Stomach smooth muscle (tissue), 2 donors: Measurements from ENCODE around the gene CDX1.
A peak's percentile ranks its signal among the peaks of the same experiment; 100 is the strongest.

Source experiments
- H3K27ac ChIP-seq: one replicate; pipeline ENCODE4 v1.7.0; 2013; ENCODE audit warnings: mild to moderate bottlenecking, low read length, inconsistent platforms
- H3K27me3 ChIP-seq, 2 donors: one replicate each; pipeline ENCODE4 v1.7.0; 2013; ENCODE audit warnings: low read length in 2 of 2; ENCODE audit not compliant: insufficient read depth in 2 of 2, control insufficient read depth in 1 of 2
- H3K36me3 ChIP-seq, 2 donors: one replicate each; pipeline ENCODE4 v1.7.0; 2013; ENCODE audit warnings: low read length in 2 of 2; ENCODE audit not compliant: control insufficient read depth in 2 of 2, insufficient read depth in 2 of 2
- H3K4me1 ChIP-seq: one replicate; pipeline ENCODE4 v1.7.0; 2013; ENCODE audit warnings: low read length; ENCODE audit not compliant: control insufficient read depth, insufficient read depth
- H3K4me3 ChIP-seq, 2 donors: one replicate each; pipeline ENCODE4 v1.7.0; 2013; ENCODE audit warnings: low read length in 2 of 2
- H3K9ac ChIP-seq, 2 donors: one replicate each; pipeline ENCODE4 v1.7.0; 2013; ENCODE audit warnings: low read length in 2 of 2, mild to moderate bottlenecking in 1 of 2
- H3K9me3 ChIP-seq, 2 donors: one replicate each; pipeline ENCODE4 v1.7.0; 2013; ENCODE audit warnings: low read length in 2 of 2; ENCODE audit not compliant: control insufficient read depth in 2 of 2
- donor health status: healthy.
- donor health status: Pancreatic carcinoma.

Gene CDX1

DNA sequence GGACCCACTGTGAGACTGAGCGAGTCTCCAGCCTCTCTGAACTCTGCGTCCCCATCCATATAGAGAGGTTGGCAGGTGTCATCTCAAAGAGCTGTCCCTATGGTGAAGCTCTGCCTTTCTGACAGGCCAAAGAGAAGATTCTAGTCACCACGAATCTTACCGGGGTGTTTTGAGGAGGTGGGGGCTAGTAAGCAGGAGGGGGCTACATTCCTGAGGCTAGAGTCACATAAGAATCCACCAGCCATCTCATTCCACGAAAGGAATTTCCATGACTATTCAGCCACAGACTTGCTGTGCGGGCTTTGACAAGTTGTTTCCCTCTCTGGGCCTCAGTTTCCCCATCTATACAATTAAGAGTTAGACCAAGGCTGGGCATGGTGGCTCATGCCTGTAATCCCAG lies 27.2 kb upstream of the CDX1 start:
- Histone ChIP-seq H3K9ac (peak overlapping the region in 1 of 2 donors; percentile 58), H3K4me1 (peaks cover 77% of the 10 kb centered on the region), H3K27ac (peak overlapping the region; percentile 24), H3K4me3 (peak overlapping the region in 1 of 2 donors; percentile 49), H3K27me3 (no peaks in the 10 kb centered on the region), H3K36me3 (peaks cover 0 to 2% of the 10 kb centered on the region in 2 donors), H3K9me3 (no peaks in the 10 kb centered on the region)

DNA sequence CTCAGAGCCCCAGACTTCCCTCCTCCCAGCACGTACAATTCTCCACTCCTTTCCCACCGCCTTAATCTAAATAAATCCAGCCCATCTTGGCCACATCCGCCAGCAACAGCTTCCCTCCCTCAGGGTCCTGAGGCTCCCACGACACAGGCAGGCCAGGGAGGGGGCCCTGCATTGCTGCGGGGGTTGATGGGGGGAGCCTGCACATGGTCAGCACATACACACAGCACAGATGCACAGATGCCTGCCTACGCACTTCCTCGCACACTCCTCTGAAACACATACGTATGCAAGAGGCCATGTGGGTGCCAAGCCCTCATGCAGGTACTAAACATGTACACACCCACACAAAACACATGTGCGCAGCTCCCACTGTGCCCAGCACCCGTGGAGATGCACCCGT lies 25.7 kb upstream of the CDX1 start:
- H3K27me3 ChIP-seq, result no peaks in the 10 kb centered on the region
- H3K27ac ChIP-seq, result peak overlapping the region; percentile 62
- peaks cover 70% of the 10 kb centered on the region for H3K4me1 ChIP-seq
- peak overlapping the region in 1 of 2 donors; percentile 5 for H3K9ac ChIP-seq
- no peaks in the 10 kb centered on the region for H3K9me3 ChIP-seq
- no peak overlapping the region for H3K4me3 ChIP-seq
- H3K36me3 ChIP-seq, result no peaks in the 10 kb centered on the region

DNA sequence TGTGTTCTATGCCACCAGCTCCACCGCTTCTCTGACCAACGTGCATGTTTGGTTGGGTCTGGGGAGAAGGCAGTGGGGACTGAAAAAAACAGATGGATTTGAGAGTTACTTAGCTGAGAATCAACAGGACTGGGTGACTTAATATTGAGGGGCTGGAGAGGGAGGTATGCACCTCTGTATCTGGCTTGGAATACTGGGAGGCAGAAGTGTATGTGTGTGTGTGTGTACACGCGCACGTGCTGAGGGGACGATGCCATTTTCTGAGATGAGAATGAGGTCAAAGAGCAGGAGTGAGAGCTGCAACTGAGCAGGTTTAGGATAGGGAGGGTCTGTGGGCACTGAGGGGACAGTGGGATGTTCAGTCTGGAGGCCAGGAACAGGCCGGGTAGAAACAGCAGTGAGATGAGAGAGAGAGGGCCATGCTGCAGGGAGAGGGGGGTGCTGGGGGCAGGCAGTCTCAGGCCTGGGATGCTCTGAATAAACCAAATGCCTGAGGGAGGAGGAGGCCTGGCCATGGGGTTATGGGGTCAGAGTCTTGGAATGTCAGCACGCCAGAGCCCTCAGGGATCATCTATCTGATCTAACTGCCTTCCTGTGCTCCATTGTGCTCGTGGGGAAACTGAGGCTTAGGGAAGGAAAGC lies 24.9 kb upstream of the CDX1 start:
- Histone ChIP-seq H3K27me3 (no peaks in the 10 kb centered on the region), H3K27ac (peak overlapping the region; percentile 37), H3K4me3 (no peak overlapping the region), H3K4me1 (peaks cover 69% of the 10 kb centered on the region), H3K9ac (peak overlapping the region; percentile 21 to 28), H3K36me3 (no peaks in the 10 kb centered on the region), H3K9me3 (no peaks in the 10 kb centered on the region)

DNA sequence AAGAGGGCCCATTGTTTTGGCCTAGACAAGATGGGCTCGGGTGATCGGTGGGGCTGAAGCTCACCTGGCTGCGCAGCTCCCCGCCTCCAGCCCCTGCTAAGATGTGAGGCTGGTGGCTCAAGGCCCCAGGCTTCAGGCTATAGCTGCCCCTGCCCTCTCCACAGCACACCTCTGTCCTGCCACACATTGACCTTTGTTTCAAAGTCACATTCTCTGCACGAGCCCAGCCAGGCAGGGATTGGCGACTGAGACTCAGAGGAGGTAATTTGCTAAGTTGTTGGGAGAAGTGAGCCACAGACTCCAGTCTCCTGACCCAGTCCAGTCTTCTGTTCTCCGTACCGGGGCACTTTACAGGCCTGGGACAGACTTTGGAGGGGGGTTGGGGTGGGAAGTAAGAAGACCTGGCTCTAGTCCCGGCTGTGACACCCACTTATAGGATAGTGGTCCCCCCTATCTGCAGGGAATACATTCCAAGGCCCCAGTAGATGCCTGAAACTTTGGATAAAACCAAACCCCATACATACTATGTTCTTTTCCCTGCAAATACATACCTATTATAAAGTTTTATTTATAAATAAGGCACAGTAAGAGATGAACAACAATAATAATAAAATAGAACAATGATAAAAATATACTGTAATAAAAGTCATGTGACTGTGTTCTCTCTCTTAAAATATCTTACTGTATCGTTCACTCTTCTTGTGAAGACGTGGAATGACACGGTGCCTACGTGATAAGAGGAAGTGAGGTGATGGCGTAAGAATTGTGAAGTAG lies 24.2 kb upstream of the CDX1 start:
- peak overlapping the region; percentile 55 for H3K27ac ChIP-seq
- peaks cover 62% of the 10 kb centered on the region for H3K4me1 ChIP-seq
- no peaks in the 10 kb centered on the region for H3K36me3 ChIP-seq
- H3K27me3 ChIP-seq, result no peaks in the 10 kb centered on the region
- H3K9me3 ChIP-seq, result no peaks in the 10 kb centered on the region
- peak overlapping the region in 1 of 2 donors; percentile 28 for H3K9ac ChIP-seq
- H3K4me3 ChIP-seq, result peak overlapping the region in 1 of 2 donors; percentile 12

DNA sequence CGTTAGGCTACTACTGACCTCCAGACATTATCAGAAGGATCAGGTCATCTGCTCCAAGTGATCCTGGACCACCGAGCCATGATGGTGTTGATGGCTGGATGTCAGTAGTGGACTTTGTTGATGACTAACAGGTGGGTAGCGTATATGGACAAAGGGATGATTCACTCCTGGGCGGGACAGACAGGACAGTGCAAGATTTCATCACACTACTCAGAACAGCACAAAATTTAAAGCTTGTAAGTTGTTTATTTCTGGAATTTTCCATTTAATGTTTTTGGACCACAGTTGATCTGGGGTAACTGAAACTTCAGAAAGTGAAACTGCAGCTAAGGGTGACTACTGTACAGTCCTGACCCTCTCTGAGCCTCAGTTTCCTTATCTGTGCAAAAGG lies 23.6 kb upstream of the CDX1 start:
- H3K27ac ChIP-seq, result peak overlapping the region; percentile 55
- peaks cover 59% of the 10 kb centered on the region for H3K4me1 ChIP-seq
- no peaks in the 10 kb centered on the region for H3K9me3 ChIP-seq
- no peaks in the 10 kb centered on the region for H3K27me3 ChIP-seq
- no peaks in the 10 kb centered on the region for H3K36me3 ChIP-seq
- peak overlapping the region in 1 of 2 donors; percentile 29 for H3K9ac ChIP-seq
- H3K4me3 ChIP-seq, result no peak overlapping the region

DNA sequence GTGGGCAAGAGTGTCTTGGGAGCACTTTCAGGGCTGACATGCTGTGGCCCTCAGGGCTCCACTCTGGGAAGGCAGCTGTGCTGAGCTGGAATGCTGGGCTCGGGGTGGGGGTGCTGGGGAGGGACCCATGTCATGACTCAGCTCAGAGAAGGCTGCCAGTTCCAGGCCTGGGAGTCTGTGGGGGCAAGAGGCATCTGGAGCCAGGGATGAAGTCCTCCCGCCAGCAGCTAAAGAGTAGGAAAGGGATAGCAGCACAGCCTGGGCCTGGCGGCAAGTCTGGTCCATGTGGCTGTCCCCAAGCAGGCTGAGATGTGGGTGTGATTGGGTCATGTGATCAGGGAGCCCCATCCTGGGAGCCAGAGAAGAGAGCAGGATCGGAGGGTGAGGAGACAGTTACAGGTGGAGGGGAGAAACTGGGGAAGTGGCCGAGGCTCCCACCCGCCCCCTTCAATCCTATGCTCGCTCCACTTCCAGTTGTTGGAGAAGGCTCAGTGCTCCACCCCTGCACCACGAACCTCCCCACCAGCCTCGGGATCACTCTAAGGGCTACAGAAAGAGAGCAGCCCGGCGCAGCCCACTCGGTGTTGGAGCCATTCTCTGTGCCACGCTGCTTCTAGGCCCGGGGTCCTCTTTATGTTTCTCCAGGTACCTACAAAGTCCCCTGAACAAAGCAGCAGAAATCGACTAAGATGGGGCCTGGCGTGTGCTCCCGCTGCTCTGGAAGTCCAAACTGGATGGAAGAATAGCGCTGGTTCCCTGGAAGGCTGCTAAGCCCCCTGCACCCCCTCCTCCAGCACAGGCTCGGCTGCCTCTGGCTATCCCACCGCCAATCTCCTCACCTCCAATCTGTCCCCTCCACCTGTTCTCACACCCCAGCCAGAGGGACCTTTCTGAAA lies 23.0 kb upstream of the CDX1 start:
- Histone ChIP-seq H3K27me3 (no peaks in the 10 kb centered on the region), H3K36me3 (no peaks in the 10 kb centered on the region), H3K4me1 (peaks cover 59% of the 10 kb centered on the region), H3K9me3 (no peaks in the 10 kb centered on the region), H3K4me3 (peak overlapping the region in 1 of 2 donors; percentile 29), H3K27ac (peak overlapping the region; percentile 55), H3K9ac (peak overlapping the region in 1 of 2 donors; percentile 29)

DNA sequence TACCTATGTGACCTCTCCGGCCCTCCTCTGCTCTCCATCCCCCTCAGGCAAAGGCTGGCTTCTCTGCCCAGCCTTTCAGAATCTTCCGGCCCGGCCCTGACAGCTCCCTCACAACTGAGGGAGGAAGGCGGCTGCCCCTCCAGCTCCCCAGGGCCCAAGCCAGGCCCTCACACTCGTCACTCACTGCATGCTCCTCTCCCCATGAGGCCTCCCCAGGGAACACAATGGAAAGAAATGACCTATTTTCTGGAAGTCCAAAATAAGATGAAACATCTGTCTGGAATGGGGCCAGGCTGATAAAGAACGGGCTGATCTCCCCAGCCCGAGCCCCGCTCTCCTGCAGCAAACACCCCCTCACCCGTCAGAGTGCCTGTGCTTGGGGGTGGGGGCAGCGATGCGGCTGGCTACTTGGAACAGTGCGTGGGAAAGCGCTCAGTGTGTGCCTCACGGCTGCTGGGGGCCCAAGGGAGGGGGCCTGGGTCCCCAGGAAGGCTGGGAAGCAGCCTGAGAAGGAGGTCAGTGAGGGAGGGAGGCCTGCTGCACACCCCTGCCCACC lies 22.3 kb upstream of the CDX1 start:
- H3K27me3 ChIP-seq, result no peaks in the 10 kb centered on the region
- H3K27ac ChIP-seq, result peak overlapping the region; percentile 55
- peak overlapping the region in 1 of 2 donors; percentile 29 for H3K4me3 ChIP-seq
- no peak overlapping the region for H3K9ac ChIP-seq
- peaks cover 54% of the 10 kb centered on the region for H3K4me1 ChIP-seq
- H3K9me3 ChIP-seq, result no peaks in the 10 kb centered on the region
- H3K36me3 ChIP-seq, result no peaks in the 10 kb centered on the region

DNA sequence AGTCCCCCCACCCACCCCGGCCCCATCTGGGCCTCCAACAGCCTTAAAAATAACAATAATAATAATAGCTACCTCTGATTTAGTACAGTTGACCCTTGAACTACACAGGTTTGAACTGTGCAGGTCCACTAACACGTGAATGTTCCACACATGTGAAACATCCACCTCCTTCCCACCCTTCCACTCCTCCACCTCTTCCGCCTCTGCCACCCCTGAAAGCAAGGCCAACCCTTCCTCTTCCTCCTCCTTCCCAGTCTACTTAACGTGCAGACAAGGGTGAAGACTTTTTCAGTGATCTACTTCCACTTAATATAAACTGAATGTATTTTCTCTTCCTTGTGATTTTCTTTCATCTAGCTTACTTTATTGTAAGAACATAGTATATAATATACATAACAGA lies 21.7 kb upstream of the CDX1 start:
- Histone ChIP-seq H3K27ac (no peak overlapping the region), H3K9me3 (no peaks in the 10 kb centered on the region), H3K4me1 (peaks cover 53% of the 10 kb centered on the region), H3K27me3 (no peaks in the 10 kb centered on the region), H3K9ac (no peak overlapping the region), H3K4me3 (no peak overlapping the region), H3K36me3 (no peaks in the 10 kb centered on the region)

DNA sequence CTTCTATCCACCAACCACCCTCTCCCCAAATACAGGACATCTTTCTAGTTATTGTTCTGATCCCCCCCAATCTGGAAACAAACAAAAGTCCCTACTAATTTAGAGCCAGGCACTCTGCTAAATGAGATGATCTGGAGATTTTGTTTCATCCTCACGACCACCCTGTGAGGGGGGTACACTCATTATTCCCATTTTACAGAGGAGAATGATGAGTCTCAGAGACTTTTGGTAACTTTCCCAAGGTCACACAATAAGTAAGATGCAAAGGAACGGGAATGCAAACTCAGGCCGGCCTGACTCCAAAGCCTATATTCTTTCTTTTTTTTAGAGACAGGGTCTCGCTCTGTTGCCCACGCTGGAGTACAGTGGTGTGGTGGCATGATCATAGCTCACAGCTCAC lies 20.3 kb upstream of the CDX1 start:
- H3K27ac ChIP-seq, result peak overlapping the region; percentile 18
- H3K4me1 ChIP-seq, result peaks cover 40% of the 10 kb centered on the region
- no peaks in the 10 kb centered on the region for H3K36me3 ChIP-seq
- H3K9ac ChIP-seq, result no peak overlapping the region
- H3K4me3 ChIP-seq, result no peak overlapping the region
- no peaks in the 10 kb centered on the region for H3K9me3 ChIP-seq
- H3K27me3 ChIP-seq, result no peaks in the 10 kb centered on the region

DNA sequence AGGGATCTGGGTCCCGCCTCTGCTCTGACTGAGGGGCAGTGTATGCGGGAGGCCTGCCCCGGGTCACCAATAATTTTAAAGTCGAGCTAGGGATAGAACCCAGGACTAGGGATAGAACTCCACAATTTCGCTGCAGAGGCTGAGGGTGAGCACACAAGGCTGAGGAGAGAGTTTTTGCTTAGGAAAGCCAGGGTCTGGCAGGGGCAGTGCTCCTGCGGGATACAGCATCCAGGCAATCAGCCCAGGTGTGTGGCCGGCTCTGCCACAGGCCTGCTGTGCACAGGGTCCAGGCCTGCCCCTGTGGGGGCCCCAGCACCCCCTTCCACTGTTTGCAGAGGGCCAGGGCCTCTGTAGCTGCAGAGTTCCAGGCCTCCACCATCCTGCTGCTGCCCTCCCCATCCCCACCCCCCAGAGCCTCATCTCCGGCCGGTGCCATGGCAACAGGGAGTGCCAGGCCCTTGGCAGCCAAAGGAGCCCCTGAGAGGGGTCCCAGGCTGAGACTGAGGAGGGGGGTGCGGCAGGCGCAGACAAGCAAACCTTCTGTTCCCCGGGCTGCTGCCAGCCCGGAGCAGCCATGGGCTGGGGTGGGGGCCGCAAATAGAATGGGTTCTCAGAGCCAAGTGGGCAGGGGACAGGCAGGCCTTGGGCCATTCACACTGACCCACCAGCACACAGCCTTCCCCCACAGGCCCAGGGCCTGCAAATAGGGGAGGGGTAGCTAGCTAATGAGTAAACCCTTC lies 19.5 kb upstream of the CDX1 start:
- H3K27ac ChIP-seq, result peak overlapping the region; percentile 18
- H3K9ac ChIP-seq, result no peak overlapping the region
- no peaks in the 10 kb centered on the region for H3K27me3 ChIP-seq
- no peaks in the 10 kb centered on the region for H3K36me3 ChIP-seq
- H3K9me3 ChIP-seq, result no peaks in the 10 kb centered on the region
- peak overlapping the region in 1 of 2 donors; percentile 15 for H3K4me3 ChIP-seq
- peaks cover 32% of the 10 kb centered on the region for H3K4me1 ChIP-seq
